ENCODE results near the gene NSD1. TPM values are rescaled to one million over a fixed set of nuclear protein-coding genes. Genes with fewer than 3 reads are reported as not detected.
A peak's percentile ranks its signal among the peaks of the same experiment; 100 is the strongest.

Gene NSD1
- total and polyA plus RNA-seq, 9 of the 15 experiments (the other 6 are each of a cell fraction or from before 2014, with no cell fraction given), result 3.8 to 51.0 (median 24.7) TPM

DNA sequence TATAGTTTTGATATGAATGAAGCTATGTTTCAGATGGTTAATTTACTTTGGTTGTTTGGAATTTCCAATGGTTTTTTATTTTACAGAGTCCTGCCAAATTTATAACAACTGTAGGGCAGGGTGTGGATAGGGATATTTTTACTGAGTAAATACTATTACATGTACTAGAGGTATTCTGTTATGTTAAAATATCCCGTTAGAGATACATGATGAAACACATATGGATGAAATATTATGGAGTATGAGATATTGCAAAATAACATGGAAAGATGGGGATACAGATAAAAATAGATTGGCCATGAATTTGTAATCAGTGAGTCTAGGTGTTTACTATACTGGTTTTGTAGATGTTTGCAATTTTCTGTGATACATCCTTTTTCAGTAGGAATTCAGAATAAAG, 93.3 kb downstream of the NSD1 start:
- Histone ChIP-seq H3K9me3 (replicated peaks; ENCODE audit: control insufficient read depth, insufficient read depth, low read depth, low read length) (no peaks in the 10 kb centered on the region), H4K20me1 (replicated peaks; ENCODE audit: control insufficient read depth, insufficient read depth, low read length) (no peaks in the 10 kb centered on the region), H3K9me1 (ENCODE audit: control insufficient read depth, insufficient read depth, low read length) (no peaks in the 10 kb centered on the region), H3K4me1 (replicated peaks in 1 of 2; ENCODE audit: control insufficient read depth in 2 of 2, insufficient read depth in 2 of 2, low read length in 2 of 2) (peaks cover 0 to 5% of the 10 kb centered on the region in 2 experiments; a peak in 2 of 5 replicates), H3K79me2 (ENCODE audit: control insufficient read depth, insufficient read depth, low read length) (peaks cover 48% of the 10 kb centered on the region), H3K27ac (ENCODE audit: extremely low read depth, low read depth, low read length) (no peak overlapping the region; the same call in 2 of the 3 replicates), H3K4me2 (ENCODE audit: insufficient read depth, low read length) (no peak overlapping the region), H3K9ac (ENCODE audit: insufficient read depth in 1 of 2, low read depth in 2 of 2, low read length in 2 of 2) (no peak overlapping the region), H3K4me3 (no peak overlapping the region), H2AFZ (ENCODE audit: low read depth, low read length) (no peak overlapping the region), H3K27me3 (ENCODE audit: control insufficient read depth in 2 of 2, insufficient read depth in 2 of 2, low read length in 2 of 2) (no peaks in the 10 kb centered on the region), H3K36me3 (ENCODE audit: control insufficient read depth, insufficient read depth, low read length) (peaks cover 36% of the 10 kb centered on the region; the same call in 2 of the 3 replicates)
- DNase-seq (ENCODE audit: extremely low read depth in 1 of 4, low spot score in 3 of 4) (no peak), ATAC-seq (no peak), FAIRE-seq (no peak)
- TF ChIP-seq CEBPB (tag; IDR thresholded peaks at IDR 0.05) (peak; percentile 60), BCOR (IDR thresholded peaks at IDR 0.05) (no peak)
- intact Hi-C loops (cut with micrococcal nuclease), result no loop called here
- POLR2A ChIA-PET, result interaction anchor here (0.7 to 1.4 kb wide), 4 partner anchors 18 to 113 kb away, joined by 3 to 4 read pairs (median 3); no protein-coding TSS in a partner anchor
- CTCF ChIA-PET (ENCODE audit: low intra/inter-chr PET ratio), result no interaction called here
- BruUV-seq (replicated peaks), result no TSS peak
- in situ Hi-C loops (cut with MboI), result no loop called here
- WGBS (ENCODE audit: insufficient coverage, low coverage, missing lambda C conversion rate), result 73% methylated on average over 1 of the region's 1 CpG

- Histone ChIP-seq H3K9me1 (ENCODE audit: control insufficient read depth, insufficient read depth, low read length) (no peaks in the 10 kb centered on the region), H3K4me3 (no peak overlapping the region), H3K27ac (ENCODE audit: extremely low read depth, low read depth, low read length) (no peak overlapping the region), H3K27me3 (ENCODE audit: control insufficient read depth in 2 of 2, insufficient read depth in 2 of 2, low read length in 2 of 2) (no peaks in the 10 kb centered on the region), H3K9me3 (replicated peaks; ENCODE audit: control insufficient read depth, insufficient read depth, low read depth, low read length) (no peaks in the 10 kb centered on the region), H3K79me2 (ENCODE audit: control insufficient read depth, insufficient read depth, low read length) (peaks cover 43% of the 10 kb centered on the region), H3K36me3 (ENCODE audit: control insufficient read depth, insufficient read depth, low read length) (peaks cover 38% of the 10 kb centered on the region; the same call in 2 of the 3 replicates), H4K20me1 (replicated peaks; ENCODE audit: control insufficient read depth, insufficient read depth, low read length) (no peaks in the 10 kb centered on the region), H3K4me1 (replicated peaks in 1 of 2; ENCODE audit: control insufficient read depth in 2 of 2, insufficient read depth in 2 of 2, low read length in 2 of 2) (peaks cover 0 to 5% of the 10 kb centered on the region in 2 experiments; a peak in 2 of 5 replicates), H3K9ac (ENCODE audit: insufficient read depth in 1 of 2, low read depth in 2 of 2, low read length in 2 of 2) (no peak overlapping the region), H3K4me2 (ENCODE audit: insufficient read depth, low read length) (no peak overlapping the region), H2AFZ (ENCODE audit: low read depth, low read length) (no peak overlapping the region)
- in situ Hi-C loops (cut with MboI), result no loop called here
- ChIA-PET POLR2A (interaction anchor here (0.6 kb wide), 1 partner anchor 73 kb away, joined by 3 read pairs; no protein-coding TSS in a partner anchor), CTCF (ENCODE audit: low intra/inter-chr PET ratio) (no interaction called here)
- peak in 1 of 4 experiments; percentile 19 for DNase-seq (ENCODE audit: extremely low read depth in 1 of 4, low spot score in 3 of 4)
- ATAC-seq, result no peak
- no peak for FAIRE-seq
- intact Hi-C loops (cut with micrococcal nuclease), result no loop called here
- BruUV-seq (replicated peaks), result no TSS peak
- WGBS (ENCODE audit: insufficient coverage, low coverage, missing lambda C conversion rate), result 93% methylated on average over 3 of the region's 3 CpGs
- TF ChIP-seq ZNF77 (CRISPR knock-in tag; IDR thresholded peaks at IDR 0.05) (no peak), RAD21 (CRISPR knock-in tag; conservative IDR thresholded peaks at IDR 0.05 in 1 of 2, IDR thresholded peaks at IDR 0.05 in 1 of 2) (no peak), TAF9B (IDR thresholded peaks at IDR 0.05; ENCODE audit: partially characterized antibody) (no peak), PTRF (tag; IDR thresholded peaks at IDR 0.05) (no peak), ESRRB (CRISPR knock-in tag; IDR thresholded peaks at IDR 0.05; ENCODE audit: borderline replicate concordance) (no peak), ATF4 (CRISPR knock-in tag; IDR thresholded peaks at IDR 0.05) (no peak), TSC22D4 (tag; IDR thresholded peaks at IDR 0.05) (no peak), DMBX1 (CRISPR knock-in tag; IDR thresholded peaks at IDR 0.05; ENCODE audit: borderline replicate concordance) (no peak), FOXM1 (IDR thresholded peaks at IDR 0.05; ENCODE audit: low read depth) (no peak), FOXM1 (CRISPR knock-in tag; IDR thresholded peaks at IDR 0.05; ENCODE audit: low read depth) (no peak)
- TF ChIP-seq, protein P1, sequence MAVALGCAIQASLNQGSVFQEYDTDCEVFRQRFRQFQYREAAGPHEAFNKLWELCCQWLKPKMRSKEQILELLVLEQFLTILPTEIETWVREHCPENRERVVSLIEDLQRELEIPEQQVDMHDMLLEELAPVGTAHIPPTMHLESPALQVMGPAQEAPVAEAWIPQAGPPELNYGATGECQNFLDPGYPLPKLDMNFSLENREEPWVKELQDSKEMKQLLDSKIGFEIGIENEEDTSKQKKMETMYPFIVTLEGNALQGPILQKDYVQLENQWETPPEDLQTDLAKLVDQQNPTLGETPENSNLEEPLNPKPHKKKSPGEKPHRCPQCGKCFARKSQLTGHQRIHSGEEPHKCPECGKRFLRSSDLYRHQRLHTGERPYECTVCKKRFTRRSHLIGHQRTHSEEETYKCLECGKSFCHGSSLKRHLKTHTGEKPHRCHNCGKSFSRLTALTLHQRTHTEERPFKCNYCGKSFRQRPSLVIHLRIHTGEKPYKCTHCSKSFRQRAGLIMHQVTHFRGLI (CRISPR knock-in tag; IDR thresholded peaks at IDR 0.05), result no peak
Observed at GRCh38 chr5:177228751-177229150, 95.2 kb downstream of the NSD1 start.

Measured in K562 (cell line).